AG10803 (cell line): ENCODE measurements around the gene TNFRSF4.

ENCODE experiments used
- DNase-seq: peaks from one replicate; pipeline ENCODE4 v3.0.0; 2010; ENCODE audit warnings: low read depth
- H3K4me3 ChIP-seq: 2 replicates; pipeline ENCODE4 v1.5.1; 2011; ENCODE audit warnings: mild to moderate bottlenecking, low read length, control low read depth
- TF ChIP-seq, protein P1 (sequence below): conservative IDR thresholded peaks from 2 replicates; pipeline ENCODE4 v1.5.1; 2011; ENCODE audit warnings: mild to moderate bottlenecking, low read length, control low read depth, inconsistent platforms

The TNFRSF4 gene

GRCh38 chr1:1166642-1167397 is 47.1 kb downstream of the TNFRSF4 start:
- H3K4me3 ChIP-seq, result no peak overlapping the region
- TF ChIP-seq, protein P1, sequence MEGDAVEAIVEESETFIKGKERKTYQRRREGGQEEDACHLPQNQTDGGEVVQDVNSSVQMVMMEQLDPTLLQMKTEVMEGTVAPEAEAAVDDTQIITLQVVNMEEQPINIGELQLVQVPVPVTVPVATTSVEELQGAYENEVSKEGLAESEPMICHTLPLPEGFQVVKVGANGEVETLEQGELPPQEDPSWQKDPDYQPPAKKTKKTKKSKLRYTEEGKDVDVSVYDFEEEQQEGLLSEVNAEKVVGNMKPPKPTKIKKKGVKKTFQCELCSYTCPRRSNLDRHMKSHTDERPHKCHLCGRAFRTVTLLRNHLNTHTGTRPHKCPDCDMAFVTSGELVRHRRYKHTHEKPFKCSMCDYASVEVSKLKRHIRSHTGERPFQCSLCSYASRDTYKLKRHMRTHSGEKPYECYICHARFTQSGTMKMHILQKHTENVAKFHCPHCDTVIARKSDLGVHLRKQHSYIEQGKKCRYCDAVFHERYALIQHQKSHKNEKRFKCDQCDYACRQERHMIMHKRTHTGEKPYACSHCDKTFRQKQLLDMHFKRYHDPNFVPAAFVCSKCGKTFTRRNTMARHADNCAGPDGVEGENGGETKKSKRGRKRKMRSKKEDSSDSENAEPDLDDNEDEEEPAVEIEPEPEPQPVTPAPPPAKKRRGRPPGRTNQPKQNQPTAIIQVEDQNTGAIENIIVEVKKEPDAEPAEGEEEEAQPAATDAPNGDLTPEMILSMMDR, result no peak
- no peak for DNase-seq

GRCh38 chr1:1165900-1166421 is 48.0 kb downstream of the TNFRSF4 start:
- TF ChIP-seq, protein P1, result no peak
- H3K4me3 ChIP-seq, result no peak overlapping the region
- no peak for DNase-seq

- TF ChIP-seq, protein P1, result no peak
- no peak overlapping the region for H3K4me3 ChIP-seq
- DNase-seq, result no peak
Measured at GRCh38 chr1:1165485-1165884, 48.5 kb downstream of the TNFRSF4 start.

- TF ChIP-seq, protein P1, result no peak
- no peak for DNase-seq
- H3K4me3 ChIP-seq, result no peak overlapping the region
Measured at GRCh38 chr1:1164701-1165451, 49.1 kb downstream of the TNFRSF4 start.

DNA sequence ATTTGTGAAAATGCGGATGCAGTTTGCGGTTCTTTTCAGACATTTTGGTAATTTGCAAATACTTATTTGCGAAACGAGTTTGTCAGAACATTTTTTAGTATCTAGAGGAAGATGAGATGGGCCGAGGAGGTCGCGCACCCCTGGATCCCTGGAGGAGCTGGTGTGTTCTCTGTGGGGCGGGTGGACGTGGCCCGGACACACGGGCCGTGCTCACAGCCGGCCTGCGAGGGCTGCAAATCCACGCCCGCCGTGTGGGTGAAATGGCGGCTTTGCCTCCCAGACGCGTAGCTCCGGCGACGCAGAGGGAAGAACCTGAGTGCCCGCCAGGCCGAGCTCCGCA is 49.6 kb downstream of the TNFRSF4 start:
- DNase-seq, result no peak
- no peak overlapping the region for H3K4me3 ChIP-seq
- TF ChIP-seq, protein P1, result no peak

DNA sequence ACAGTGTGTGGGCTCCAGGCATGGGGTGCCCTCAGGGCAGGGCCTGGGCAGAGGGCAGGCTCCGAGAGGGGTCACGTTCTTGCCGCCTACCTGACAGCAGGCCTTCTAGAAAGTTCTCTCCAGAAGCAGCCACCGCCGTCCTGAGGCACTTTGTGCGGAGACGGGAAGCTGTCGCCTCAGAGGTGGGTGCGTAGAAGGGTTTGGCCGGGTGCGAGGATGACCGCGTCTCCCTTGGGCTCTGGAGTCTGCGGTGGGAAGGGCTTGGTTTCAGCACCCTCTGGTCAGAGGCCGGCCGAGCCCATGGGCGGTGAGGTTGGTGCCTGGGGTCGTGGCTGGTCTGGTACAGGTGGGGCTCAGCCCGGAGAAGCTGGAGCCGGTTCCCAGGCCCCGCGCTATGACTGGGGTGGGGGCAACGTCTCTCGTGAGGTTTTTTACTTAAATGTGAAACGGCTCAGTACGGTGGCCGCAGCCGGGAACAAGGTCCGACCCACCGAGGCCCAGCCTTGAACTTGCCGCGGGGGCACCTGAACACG is 50.3 kb downstream of the TNFRSF4 start:
- TF ChIP-seq, protein P1, result no peak
- H3K4me3 ChIP-seq, result no peak overlapping the region

More for the DNA sequence above, 50.3 kb downstream of the TNFRSF4 start:
- no peak for DNase-seq
